PC-9 (cell line): Measurements from ENCODE around the gene TRAF3. TPM values are rescaled to one million over a fixed set of nuclear protein-coding genes. Genes with fewer than 3 reads are reported as not detected.
A peak's percentile ranks its signal among the peaks of the same experiment; 100 is the strongest.

Source experiments
- BruUV-seq: library from RNA; stranded (reverse); fragments of 400-500 nt; replicated peaks from 2 replicates; lab custom pipeline; 2021; lab: Mats Ljungman, UMichigan
- CTCF ChIA-PET: fragments of 300-600 bp; sonication (Branson Sonifier 250); formaldehyde crosslinking; loops from one replicate; lab custom pipeline; 2022; ENCODE audit warnings: antibody characterized with exemption; lab: Charles Lee
- POLR2A ChIA-PET: fragments of 300-600 bp; sonication (Branson Sonifier 250); formaldehyde crosslinking; loops from one replicate; lab custom pipeline; 2022; ENCODE audit warnings: antibody characterized with exemption; ENCODE audit not compliant: unreplicated experiment; lab: Charles Lee
- DNase-seq, 2 experiments: peaks; one replicate each; pipeline versions ENCODE4 v3.0.0 to v3.0.0-alpha.2; 2015 to 2022; ENCODE audit warnings: mixed read lengths in 1 of 2
- H2AFZ ChIP-seq: fragments of 200-600 bp; sonication (generic); 2 replicates; pipeline ENCODE4 v1.8.1; 2017; ENCODE audit warnings: antibody characterized with exemption
- H3F3A ChIP-seq: fragments of 200-600 bp; sonication (generic); 2 replicates; pipeline ENCODE4 v1.8.1; 2017; ENCODE audit warnings: antibody characterized with exemption, mild to moderate bottlenecking, low read depth; ENCODE audit not compliant: insufficient read depth
- H3K27ac ChIP-seq: fragments of 200-600 bp; sonication (generic); 2 replicates; pipeline ENCODE4 v1.6.1; 2016; ENCODE audit warnings: mixed run types
- H3K27me3 ChIP-seq: fragments of 200-600 bp; sonication (generic); 2 replicates; pipeline ENCODE4 v1.6.1; 2016; ENCODE audit warnings: low read depth, mixed run types; ENCODE audit not compliant: insufficient read depth
- H3K36me3 ChIP-seq: fragments of 200-600 bp; sonication (generic); 2 replicates; pipeline ENCODE4 v1.6.1; 2016; ENCODE audit warnings: low read depth, mixed run types
- H3K4me1 ChIP-seq: fragments of 200-600 bp; sonication (generic); replicated peaks from 2 replicates; pipeline ENCODE4 v1.6.1; 2016; ENCODE audit warnings: mixed run types; ENCODE audit not compliant: insufficient read depth
- H3K4me2 ChIP-seq: fragments of 200-600 bp; sonication (generic); 2 replicates; pipeline ENCODE4 v1.6.1; 2017; ENCODE audit warnings: mixed run types
- H3K4me3 ChIP-seq: fragments of 200-600 bp; sonication (generic); 2 replicates; pipeline ENCODE4 v1.6.1; 2016; ENCODE audit warnings: mixed run types
- H3K79me2 ChIP-seq: fragments of 200-600 bp; sonication (generic); 2 replicates; pipeline ENCODE4 v1.6.1; 2017; ENCODE audit warnings: low read depth, mixed run types
- H3K9me2 ChIP-seq: fragments of 200-600 bp; sonication (generic); 2 replicates; pipeline ENCODE4 v1.8.1; 2017; ENCODE audit warnings: mild to moderate bottlenecking; ENCODE audit not compliant: insufficient read depth
- H3K9me3 ChIP-seq: fragments of 200-600 bp; sonication (generic); 2 replicates; pipeline ENCODE4 v1.8.1; 2016; ENCODE audit warnings: low read depth; ENCODE audit not compliant: insufficient read depth
- H4K20me1 ChIP-seq: fragments of 200-600 bp; sonication (generic); 2 replicates; pipeline ENCODE4 v1.8.1; 2017; ENCODE audit not compliant: insufficient read depth
- CTCF ChIP-seq: fragments of 200-600 bp; sonication (generic); conservative IDR thresholded peaks from 2 replicates; pipeline ENCODE4 v1.6.1; 2017; ENCODE audit warnings: mixed run types, antibody characterized with exemption, mild to moderate bottlenecking, moderate library complexity
- EZH2 ChIP-seq: fragments of 200-600 bp; sonication (generic); IDR thresholded peaks from 2 replicates; pipeline ENCODE4 v1.8.0; 2017; ENCODE audit warnings: antibody characterized with exemption, low read depth
- intact Hi-C: fragments of 100-400 bp; cut with micrococcal nuclease; formaldehyde crosslinking; loops from one replicate; pipeline ENCODE4 v1.10.0; 2022; ENCODE audit not compliant: unreplicated experiment
- total RNA-seq: library from RNA; stranded (reverse); gene quantifications from 2 replicates; pipeline ENCODE4 v1.2.3, GENCODE V29; 2021

TRAF3 gene
- total RNA-seq, 1 experiment from 2014 or later: 41.3 TPM

GRCh38 chr14:102826751-102827675 is 49.8 kb downstream of the TRAF3 start:
- H3K9me3 ChIP-seq: no peaks in the 10 kb centered on the region
- ChIA-PET CTCF (no interaction called here), POLR2A (no interaction called here)
- peak in 1 of 2 experiments; percentile 77 for DNase-seq
- H3F3A ChIP-seq: peaks cover 9% of the 10 kb centered on the region; the same call in 1 of the 2 replicates
- H3K9me2 ChIP-seq: no peaks in the 10 kb centered on the region
- no peaks in the 10 kb centered on the region for H3K27me3 ChIP-seq
- H3K4me1 ChIP-seq: peaks cover 19% of the 10 kb centered on the region
- H3K4me2 ChIP-seq: 0 out of 2 replicates have a peak overlapping the region, but pooled peaks have one; percentile 1
- intact Hi-C loops: no loop called here
- H2AFZ ChIP-seq: no peak overlapping the region
- peaks cover 9% of the 10 kb centered on the region; the same call in 1 of the 2 replicates for H4K20me1 ChIP-seq
- BruUV-seq: no TSS peak
- peak overlapping the region; percentile 2; the same call in 1 of the 2 replicates for H3K27ac ChIP-seq
- H3K79me2 ChIP-seq: peaks cover 56% of the 10 kb centered on the region
- TF ChIP-seq EZH2: no peak
- no peak for TF ChIP-seq CTCF
- H3K4me3 ChIP-seq: no peak overlapping the region
- H3K36me3 ChIP-seq: no peaks in the 10 kb centered on the region; the same call in 1 of the 2 replicates

GRCh38 chr14:102827716-102828115 is 50.5 kb downstream of the TRAF3 start:
- Histone ChIP-seq H3K27ac (peak overlapping the region; percentile 2; the same call in 1 of the 2 replicates), H3K4me3 (no peak overlapping the region), H4K20me1 (peaks cover 9% of the 10 kb centered on the region; the same call in 1 of the 2 replicates), H3K4me2 (0 out of 2 replicates have a peak overlapping the region, but pooled peaks have one; percentile 1), H3F3A (peaks cover 9% of the 10 kb centered on the region; the same call in 1 of the 2 replicates), H3K9me2 (no peaks in the 10 kb centered on the region), H3K9me3 (no peaks in the 10 kb centered on the region), H2AFZ (no peak overlapping the region), H3K36me3 (no peaks in the 10 kb centered on the region; the same call in 1 of the 2 replicates), H3K79me2 (peaks cover 49% of the 10 kb centered on the region), H3K4me1 (peaks cover 19% of the 10 kb centered on the region), H3K27me3 (no peaks in the 10 kb centered on the region)
- intact Hi-C loops: no loop called here
- ChIA-PET POLR2A (no interaction called here), CTCF (no interaction called here)
- DNase-seq: no peak
- TF ChIP-seq EZH2 (no peak), CTCF (no peak)
- no TSS peak for BruUV-seq

- ChIA-PET CTCF (no interaction called here), POLR2A (no interaction called here)
- no peak overlapping the region for H3K4me2 ChIP-seq
- H3K27me3 ChIP-seq: no peaks in the 10 kb centered on the region
- H3K4me3 ChIP-seq: no peak overlapping the region
- H4K20me1 ChIP-seq: peaks cover 9% of the 10 kb centered on the region; the same call in 1 of the 2 replicates
- no peaks in the 10 kb centered on the region for H3K9me3 ChIP-seq
- H3F3A ChIP-seq: peaks cover 9% of the 10 kb centered on the region; the same call in 1 of the 2 replicates
- intact Hi-C loops: no loop called here
- H2AFZ ChIP-seq: no peak overlapping the region
- BruUV-seq: no TSS peak
- TF ChIP-seq EZH2: no peak
- no peaks in the 10 kb centered on the region; the same call in 1 of the 2 replicates for H3K36me3 ChIP-seq
- H3K4me1 ChIP-seq: peaks cover 19% of the 10 kb centered on the region
- no peak overlapping the region for H3K27ac ChIP-seq
- no peak for DNase-seq
- peaks cover 45% of the 10 kb centered on the region for H3K79me2 ChIP-seq
- no peaks in the 10 kb centered on the region for H3K9me2 ChIP-seq
These were observed 50.9 kb downstream of the TRAF3 start for GRCh38 chr14:102828151-102828550.
